Stimulated activated CD4-positive, alpha-beta T cell treated with anti-CD3 and anti-CD28 coated beads, Interleukin-1b, Interleukin-23, amount 100 ng/mL, for 1 hour (primary cell): ENCODE measurements around the gene RPS6KA5.
"Not testable (repeated sequence)": the region's sequence is repeated elsewhere in the genome, so short reads cannot be mapped to it uniquely, and the experiment has no call there.

Source experiments
- DNase-seq, 2 donors: peaks; one replicate each; pipeline ENCODE4 v3.0.0-alpha.2; 2020; ENCODE audit warnings: low read depth in 2 of 2

RPS6KA5 gene

GRCh38 chr14:91029456-91030217 lies 30.8 kb downstream of the RPS6KA5 start:
- DNase-seq = no peak

DNA sequence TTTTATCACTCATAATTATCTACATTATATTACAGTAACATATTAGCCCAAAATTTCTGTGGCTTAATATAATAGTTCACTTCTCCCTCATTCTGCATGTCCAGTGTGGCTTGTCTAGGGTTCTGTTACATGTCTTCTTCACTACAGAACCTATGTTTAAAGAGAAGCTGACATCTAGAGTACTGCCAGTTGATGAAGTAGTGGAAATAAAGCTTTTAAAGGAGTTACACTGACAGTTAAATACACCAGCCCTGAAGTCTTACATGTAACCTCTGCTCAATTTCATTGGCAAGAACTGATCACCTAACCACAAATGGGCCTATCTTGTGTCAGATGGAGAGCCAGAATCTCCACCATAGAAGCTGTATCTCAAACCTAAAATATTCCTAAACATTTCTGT lies 32.9 kb downstream of the RPS6KA5 start:
- DNase-seq = no peak

DNA sequence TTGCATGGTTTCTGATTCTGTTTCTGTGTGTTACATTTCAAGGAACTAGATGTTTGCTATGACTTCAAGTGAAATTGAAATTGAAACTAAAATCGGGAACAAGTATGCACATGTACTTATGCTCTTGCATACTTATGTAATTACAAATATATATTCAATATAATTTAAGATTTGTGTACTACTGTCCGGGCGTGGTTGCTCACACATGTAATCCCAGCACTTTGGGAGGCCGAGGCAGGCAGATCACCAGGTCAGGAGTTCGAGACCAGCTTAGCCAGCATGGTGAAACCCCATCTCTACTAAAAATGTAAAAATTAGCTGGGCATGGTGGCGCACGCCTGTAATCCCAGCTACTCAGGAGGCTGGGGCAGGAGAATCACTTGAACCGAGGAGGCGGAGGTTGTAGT lies 37.8 kb downstream of the RPS6KA5 start:
- DNase-seq = not testable (repeated sequence)

- no peak for DNase-seq
Measured at GRCh38 chr14:91021991-91022621, 38.3 kb downstream of the RPS6KA5 start.

DNA sequence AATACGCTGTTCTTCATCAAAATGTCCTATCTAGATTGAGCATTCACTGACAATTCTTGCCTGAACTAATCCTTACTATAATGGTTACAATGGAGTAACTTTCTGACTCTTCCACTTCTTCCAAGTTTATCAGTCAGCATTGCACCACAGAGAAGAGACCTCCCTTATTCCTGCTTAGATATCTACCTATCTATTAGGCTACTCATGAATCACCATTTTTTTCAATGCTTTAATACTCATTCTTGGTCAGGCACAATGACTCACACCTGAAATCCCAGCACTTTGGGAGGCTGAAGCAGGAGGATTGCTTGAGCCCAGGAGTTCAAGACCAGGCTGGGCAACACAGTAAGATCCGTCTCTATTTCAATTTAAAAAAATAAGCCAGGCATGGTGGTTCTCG lies 39.3 kb downstream of the RPS6KA5 start:
- DNase-seq = no peak

DNA sequence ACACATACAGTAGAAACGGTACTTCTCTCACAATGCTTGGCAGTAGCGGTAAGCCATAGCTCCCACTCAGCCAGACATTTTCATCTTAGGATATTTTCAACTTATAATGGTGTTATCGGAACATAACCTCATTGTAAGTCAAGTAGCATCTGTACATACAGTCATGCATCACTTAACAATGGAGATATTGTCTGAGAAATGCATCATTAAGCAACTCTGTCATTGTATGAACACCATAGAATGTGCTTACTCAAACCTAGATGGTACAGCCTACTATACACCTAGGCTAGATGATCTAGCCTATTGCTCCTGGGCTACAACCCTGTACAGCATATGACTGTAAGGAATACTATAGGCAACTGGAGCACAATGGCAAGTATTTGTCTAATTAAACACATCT lies 40.8 kb downstream of the RPS6KA5 start:
- no peak for DNase-seq

DNA sequence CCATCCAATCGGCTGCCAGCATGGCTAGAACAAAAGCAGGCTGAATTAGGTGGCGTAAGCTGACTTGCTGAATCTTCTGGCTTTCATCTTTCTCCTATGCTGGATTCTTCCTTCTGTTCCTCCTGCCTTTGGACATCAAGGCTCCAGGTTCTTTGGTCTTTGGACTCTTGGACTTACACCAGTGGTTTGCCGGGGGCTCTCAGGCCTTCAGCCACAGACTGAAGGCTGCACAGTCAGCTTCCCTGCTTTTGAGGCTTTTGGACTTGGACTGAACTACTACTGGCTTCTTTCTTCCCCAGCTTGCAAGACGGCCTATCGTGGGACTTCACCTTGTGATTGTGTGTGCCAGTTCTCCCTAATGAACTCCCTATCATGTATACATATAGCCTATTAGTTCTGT lies 42.0 kb downstream of the RPS6KA5 start:
- no peak for DNase-seq

- DNase-seq = no peak
Measured at GRCh38 chr14:91016800-91017410, 43.5 kb downstream of the RPS6KA5 start.

DNA sequence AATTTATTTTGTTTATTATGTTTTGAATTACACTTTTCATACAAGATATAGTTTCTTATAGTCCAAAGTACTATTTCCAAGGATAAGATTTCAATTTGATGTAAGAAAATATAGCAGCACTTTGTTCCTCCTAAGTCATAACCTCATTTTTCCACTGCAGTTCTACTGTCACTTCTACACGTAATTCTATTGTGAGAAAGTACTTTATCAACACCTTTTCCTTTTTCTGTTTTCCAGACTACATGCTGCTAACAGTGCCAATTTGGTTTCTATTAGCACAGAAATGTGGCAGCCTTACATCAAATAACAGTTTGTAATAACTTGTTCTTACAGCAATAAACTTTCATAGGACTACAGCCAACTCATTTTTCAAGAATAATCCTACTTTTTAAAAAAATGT lies 45.0 kb downstream of the RPS6KA5 start:
- DNase-seq = no peak

GRCh38 chr14:91012045-91012444 lies 48.4 kb downstream of the RPS6KA5 start:
- DNase-seq = no peak

GRCh38 chr14:91010153-91010533 lies 50.3 kb downstream of the RPS6KA5 start:
- DNase-seq = no peak

- DNase-seq = no peak
Measured at GRCh38 chr14:91009501-91010152, 50.8 kb downstream of the RPS6KA5 start.

- DNase-seq = no peak
Measured at GRCh38 chr14:91008759-91009409, 51.6 kb downstream of the RPS6KA5 start.

DNA sequence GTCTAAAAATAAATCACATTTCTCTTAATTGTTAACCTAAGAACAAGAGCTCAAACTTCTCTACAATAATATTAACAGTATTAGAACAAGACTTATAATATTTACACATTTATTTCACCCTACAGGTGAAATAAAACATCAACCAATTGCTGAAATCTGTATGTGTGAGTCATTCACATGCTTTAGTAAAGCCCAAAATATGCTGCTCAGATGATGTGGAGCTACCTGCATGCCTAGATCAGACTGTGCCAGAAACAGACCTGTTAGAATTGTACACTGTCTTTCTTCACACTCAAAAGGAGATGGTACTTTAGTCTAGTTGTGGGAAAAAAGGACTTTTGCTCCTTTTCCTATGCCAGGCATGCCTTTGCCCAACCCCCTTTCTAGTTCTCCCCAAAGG lies 54.7 kb downstream of the RPS6KA5 start:
- DNase-seq = no peak

DNA sequence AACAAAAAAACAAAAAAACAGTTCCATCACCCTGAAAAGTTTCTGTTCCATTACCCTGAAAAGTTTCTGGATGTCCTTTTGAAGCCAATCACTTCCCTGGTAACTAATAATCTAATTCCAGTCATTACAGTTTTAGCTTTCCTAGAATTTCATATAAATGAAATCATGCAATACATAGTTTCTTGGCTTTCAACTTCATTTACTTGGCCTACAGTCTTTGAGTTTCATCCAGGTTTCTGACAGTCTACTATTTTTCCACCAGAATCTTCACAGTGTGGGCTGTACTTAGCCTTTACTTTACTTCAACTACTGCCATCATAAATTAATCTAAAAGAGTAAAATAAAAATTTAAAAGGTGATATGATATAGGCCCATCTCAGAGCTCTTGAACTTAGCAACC lies 55.5 kb downstream of the RPS6KA5 start:
- DNase-seq = no peak

DNA sequence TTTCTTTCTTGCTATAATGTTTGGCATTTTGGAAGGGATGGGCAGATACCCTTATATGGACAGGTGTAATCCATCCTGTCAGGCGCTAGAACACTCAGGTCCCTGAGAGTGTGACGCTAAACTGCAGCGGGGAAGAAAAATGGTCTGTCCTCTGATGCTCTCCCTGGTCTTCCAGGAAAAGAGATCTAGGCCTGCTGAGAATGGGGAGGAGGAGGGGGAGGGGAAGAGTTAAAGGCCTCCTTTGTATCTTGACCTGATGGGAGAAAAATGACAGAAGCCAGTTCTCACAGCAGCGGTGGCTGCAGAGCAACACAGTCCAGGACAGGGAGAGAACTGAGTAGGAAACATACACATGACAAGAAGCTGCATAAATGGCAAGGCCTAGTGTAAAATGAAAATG lies 61.1 kb downstream of the RPS6KA5 start:
- no peak for DNase-seq

DNA sequence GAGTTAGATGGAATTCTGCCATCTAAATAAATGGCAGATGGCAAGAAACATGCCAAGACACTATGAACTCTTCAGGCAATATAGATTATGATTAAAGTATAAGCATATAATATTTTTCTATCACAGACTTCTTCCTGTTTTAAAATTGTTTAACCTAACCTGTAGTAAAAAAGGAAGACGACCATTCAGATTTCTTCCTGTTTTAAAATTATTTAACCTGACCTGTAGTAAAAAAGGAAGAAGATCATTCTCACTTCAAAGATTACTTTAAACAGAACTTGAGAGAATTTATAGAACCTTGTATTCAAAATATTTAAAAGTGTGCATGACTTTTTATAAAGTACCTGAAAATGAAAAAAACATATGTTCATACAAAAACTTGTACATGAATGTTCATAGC lies 63.5 kb downstream of the RPS6KA5 start:
- no peak for DNase-seq

GRCh38 chr14:90995785-90996184 lies 64.7 kb downstream of the RPS6KA5 start:
- DNase-seq = no peak

- DNase-seq = no peak
Measured at GRCh38 chr14:90993792-90994191, 66.6 kb downstream of the RPS6KA5 start.

DNA sequence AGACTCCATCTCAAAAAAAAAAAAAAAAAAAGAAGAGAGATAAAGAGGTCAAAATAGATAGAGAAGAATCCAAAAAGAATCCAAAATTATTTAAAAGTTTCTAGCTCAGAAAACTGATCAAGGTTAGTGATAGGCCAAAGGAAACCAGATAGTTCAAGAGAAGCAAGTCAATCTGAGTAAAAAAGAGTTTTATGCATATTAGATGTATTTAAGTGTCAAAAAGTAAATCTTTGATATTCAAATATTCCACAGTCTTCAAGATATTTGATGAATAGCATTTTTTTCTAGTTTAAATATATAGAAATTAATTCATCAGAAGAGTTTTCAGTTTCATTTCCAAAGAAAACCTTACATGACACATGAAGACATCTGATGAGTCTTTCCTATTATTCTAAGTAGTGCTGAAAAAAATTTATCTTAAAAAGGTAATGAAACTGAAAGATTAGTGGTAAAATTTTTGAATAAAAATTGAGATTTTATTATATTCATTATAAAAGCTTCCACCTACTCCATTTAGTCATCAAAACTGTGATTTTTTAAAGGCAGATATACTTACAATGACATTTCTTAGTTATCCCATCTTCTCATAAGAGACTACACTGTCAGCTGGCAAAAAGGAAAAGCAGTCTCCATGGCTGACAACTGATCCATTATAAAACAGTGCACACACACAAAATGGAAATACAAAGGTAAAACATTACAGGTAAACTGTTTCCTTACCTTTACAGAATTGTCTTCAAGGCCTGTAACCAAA lies 68.6 kb downstream of the RPS6KA5 start:
- no peak for DNase-seq

- no peak for DNase-seq
Measured at GRCh38 chr14:90990141-90990540, 70.3 kb downstream of the RPS6KA5 start.
